CD4-positive, alpha-beta T cell treated with Interleukin-6 for 4 hours (primary cell): ENCODE measurements around the gene SURF6.
"Not testable (repeated sequence)": the region's sequence is repeated elsewhere in the genome, so short reads cannot be mapped to it uniquely, and the experiment has no call there.

Experiments
- DNase-seq: peaks from one replicate; pipeline ENCODE4 v3.0.0-alpha.2; 2020; ENCODE audit warnings: mixed read lengths

SURF6 gene

DNA sequence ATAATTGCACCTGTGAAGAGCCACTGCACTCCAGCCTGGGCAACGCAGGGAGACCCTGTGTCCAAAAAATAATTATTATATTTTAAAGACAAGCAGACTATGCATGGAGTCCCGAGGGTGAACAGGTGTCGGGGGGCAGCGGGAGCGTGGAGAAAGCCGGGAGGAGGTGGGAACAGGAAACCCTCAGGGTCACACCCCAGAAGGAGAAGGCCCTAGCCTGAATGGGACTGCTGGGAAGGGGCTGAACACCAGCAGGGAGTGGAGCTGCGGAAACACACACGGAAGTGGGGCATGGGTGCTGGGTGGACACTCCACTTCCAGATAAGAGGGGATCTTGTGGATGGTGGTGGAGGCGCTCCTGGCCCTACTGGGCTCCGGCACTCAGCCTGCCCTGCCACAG lies 12.8 kb downstream of the SURF6 start:
- DNase-seq: no peak

- no peak for DNase-seq
Observed at GRCh38 chr9:133322701-133323100, 13.3 kb downstream of the SURF6 start.

GRCh38 chr9:133321411-133321935 lies 14.5 kb downstream of the SURF6 start:
- no peak for DNase-seq

GRCh38 chr9:133320421-133320881 lies 15.5 kb downstream of the SURF6 start:
- no peak for DNase-seq

DNA sequence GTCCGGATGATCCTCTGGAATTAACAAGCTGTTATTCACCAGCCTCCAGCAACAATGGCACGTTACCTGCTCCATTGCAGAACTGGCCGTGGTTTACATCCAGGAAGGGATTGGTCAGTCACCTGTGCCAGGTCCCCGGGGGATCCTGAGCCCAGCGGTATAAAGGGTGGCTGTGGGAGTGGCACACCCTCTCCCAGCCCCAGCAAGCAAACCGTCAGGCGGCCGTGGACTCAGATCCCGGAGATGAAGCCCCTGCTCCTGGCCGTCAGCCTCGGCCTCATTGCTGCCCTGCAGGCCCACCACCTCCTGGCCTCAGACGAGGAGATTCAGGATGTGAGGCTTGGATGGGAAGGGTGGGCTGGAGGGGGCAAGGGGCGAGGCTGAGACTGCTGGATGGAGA lies 18.4 kb downstream of the SURF6 start:
- not testable (repeated sequence) for DNase-seq

- no peak for DNase-seq
Observed at GRCh38 chr9:133315997-133316396, 20.0 kb downstream of the SURF6 start.

- no peak for DNase-seq
Observed at GRCh38 chr9:133309608-133310007, 26.4 kb downstream of the SURF6 start.

- DNase-seq: no peak
Observed at GRCh38 chr9:133307301-133307700, 28.7 kb downstream of the SURF6 start.

GRCh38 chr9:133306242-133307204 lies 29.5 kb downstream of the SURF6 start:
- DNase-seq: no peak

DNA sequence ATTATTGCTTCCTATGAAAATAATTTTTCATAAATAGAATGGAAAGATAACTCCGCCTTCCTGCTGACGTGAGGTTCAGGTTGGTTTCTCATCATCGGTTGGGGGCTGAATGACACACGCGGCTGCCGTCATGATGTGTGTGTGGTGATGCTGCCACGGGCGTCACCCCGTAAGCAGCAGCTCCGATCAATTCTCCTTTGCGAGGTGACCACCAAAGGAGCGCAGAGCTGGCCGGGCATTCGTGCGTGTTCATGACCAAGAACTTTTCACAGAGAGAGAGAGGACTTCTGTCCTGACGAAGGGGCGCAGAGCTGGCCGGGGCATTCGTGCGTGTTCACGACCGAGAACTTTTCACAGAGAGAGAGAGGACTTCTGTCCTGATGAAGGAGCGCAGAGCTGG lies 30.3 kb downstream of the SURF6 start:
- DNase-seq: no peak

DNA sequence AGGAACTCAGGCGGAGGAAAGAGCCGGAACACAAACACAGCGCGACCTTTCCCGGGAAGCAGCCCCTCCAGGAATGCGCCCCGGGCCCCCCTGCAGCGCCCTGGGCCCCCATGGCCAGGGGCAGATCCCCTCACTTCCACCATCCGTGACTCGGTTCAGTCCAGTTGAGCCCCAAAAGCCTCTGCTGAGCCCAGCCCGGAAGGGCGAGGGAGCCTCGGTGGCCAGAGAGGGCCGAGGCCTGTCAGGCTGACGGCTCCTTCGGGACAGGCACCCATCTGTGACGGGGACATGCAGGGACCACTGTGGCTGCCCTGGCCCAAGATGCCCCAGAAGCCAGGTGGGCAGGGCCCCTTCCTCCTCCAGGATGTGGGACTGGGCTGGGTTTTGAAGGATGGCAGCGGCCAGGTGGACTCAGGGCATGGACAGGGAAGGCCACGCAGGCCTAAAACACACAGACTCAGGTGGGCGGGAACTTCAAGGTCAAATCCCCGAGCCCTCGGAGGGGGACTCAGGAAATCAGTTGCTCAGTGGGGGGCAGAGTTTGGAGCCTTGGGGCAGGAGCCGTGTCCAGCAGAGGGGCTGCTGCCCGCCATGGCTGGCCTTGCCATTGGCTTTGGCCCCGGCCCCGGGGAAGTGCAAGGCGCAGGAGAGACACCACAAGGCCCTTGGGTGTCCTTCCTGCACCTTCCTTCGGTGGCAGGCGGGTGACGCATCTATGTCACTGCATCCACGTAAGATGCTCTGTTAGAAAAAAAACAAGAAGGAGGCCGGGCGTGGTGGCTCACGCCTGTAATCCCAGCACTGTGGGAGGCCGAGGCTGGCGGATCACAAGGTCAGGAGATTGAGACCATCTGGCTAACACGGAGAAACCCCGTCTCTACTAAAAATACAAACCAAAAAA lies 31.3 kb downstream of the SURF6 start:
- DNase-seq: no peak

DNA sequence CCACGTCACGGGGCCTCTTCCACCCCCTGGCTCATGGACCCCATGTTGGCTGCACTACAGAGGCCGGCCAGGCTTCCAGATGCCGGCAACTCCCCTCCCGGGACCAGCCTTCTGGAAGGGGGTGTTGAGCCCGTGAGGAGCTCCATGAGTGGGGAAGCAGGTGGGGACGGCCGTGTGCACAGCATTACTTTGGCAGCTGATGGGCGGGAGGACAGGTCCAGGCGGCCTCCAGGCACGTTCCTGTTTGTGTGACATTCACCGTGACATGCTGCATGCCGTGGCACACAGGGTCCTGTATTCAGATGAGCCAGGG lies 31.9 kb downstream of the SURF6 start:
- DNase-seq: no peak

- DNase-seq: no peak
Observed at GRCh38 chr9:133303266-133304157, 32.5 kb downstream of the SURF6 start.

GRCh38 chr9:133301253-133302230 lies 34.4 kb downstream of the SURF6 start:
- DNase-seq: no peak

- not testable (repeated sequence) for DNase-seq
Observed at GRCh38 chr9:133299996-133300395, 36.0 kb downstream of the SURF6 start.

DNA sequence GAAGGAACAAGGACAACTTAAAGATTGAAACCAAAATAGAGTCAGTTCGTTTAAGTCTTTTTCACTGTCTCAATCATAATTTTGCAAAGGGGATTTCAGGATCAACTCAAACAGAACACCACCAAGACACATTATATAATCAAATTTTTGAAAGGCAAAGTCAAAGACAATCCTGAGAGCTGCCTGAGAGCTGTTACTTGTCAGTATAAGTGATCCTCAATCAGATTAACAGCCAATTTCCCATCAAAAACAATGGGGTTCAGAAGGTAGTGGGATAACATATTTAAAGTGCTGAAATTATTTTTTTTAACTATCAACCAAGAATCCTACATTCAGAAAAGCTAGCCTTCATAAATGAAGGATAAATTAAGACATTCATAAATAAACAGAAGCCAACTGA lies 41.7 kb downstream of the SURF6 start:
- no peak for DNase-seq

DNA sequence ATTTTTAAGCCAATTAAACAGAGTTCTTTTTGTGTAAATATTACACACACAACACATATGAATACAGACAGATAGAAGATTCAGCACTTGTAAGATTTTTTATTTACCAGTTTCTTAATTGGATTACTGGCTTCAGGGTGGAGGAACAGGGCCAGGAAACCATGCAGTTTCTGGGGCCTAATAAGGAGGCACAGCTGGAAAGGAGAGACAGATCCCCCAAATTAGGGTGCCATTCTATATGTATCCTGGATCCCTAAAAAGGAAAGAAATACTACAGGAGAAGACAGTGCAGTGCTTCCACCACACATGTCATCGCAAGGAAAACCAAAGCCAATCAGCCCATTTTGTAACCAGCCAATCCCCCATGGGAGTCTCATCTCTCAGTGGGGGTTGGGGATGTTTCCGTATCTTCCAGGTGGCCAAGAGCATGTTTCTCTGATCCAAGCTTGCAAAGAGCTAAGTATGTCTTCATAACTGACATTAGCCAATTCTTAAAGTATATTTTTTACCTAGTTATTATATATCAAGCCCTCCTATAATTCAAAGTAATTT lies 45.2 kb downstream of the SURF6 start:
- no peak for DNase-seq

DNA sequence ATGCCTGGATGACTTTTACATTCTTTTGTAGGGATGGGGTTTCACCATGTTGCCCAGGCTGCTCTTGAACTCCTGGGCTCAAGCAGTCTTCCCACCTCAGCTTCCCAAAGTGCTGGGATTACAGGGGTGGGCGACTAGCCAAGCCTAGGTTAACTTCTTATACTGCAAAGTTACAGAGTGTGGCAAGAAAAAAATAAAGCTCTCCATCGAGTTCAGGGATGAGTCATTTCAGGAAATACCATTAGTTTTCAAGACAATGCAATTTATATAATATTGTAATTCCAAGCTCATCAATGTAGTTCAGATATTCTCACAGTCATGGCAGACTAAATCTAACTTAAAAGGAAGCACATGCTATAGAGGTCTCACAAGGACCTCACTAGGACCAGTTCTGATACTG lies 49.5 kb downstream of the SURF6 start:
- no peak for DNase-seq

DNA sequence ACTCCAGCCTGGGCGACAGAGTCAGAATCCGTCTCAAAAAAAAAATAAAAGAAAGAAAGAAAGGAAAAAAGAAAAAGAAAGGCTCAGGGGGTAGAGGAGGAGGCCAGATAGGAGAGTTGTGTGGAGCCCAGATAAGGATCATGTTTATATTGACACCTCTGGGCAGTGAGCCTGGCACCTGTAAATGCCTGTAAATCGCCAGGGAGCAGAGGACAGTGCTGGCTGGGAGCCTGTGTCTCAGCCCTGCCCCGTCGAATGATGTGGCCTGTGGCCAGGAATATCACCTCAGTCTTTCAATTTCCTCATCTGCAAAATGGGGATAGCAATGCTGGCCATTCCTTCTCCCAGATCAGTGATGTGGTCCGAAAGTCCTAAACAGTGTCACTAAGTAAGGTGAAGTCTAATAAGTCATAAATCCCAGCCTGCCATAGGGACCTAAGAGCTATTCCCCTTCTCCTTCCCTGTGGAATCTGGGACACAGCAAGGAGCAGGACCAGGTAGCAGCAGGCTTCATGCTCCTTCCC lies 50.7 kb downstream of the SURF6 start:
- DNase-seq: no peak

DNA sequence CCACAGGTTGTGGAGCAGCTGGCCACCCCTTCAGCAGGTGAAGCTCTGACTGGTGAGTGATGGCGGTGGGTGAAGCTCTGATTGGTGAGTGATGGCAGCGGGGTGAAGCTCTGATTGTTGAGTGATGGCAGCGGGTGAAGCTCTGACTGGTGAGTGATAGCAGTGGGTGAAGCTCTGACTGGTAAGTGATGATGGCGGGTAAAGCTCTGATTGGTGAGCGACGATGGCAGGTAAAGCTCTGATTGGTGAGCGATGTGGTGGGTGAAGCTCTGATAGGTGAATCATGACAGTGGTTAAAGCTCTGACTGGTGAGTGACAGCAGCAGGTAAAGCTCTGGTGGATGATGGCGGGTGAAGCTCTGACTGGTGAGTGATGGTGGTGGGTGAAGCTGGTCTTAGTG lies 51.6 kb downstream of the SURF6 start:
- DNase-seq: no peak
